ENCODE data around the gene P4HB.

The P4HB gene

GRCh38 chr17:81867991-81868673 is 7.8 kb upstream of the P4HB start:
- TF ChIP-seq CTCF (IDR thresholded peaks at IDR 0.05; ENCODE audit: low read depth, low read length): no peak
- DNase-seq (ENCODE audit: low read depth in 2 of 2): no peak
- no peak overlapping the region for H3K4me3 ChIP-seq (replicated peaks in 1 of 2; ENCODE audit: low read depth in 2 of 2, low read length in 2 of 2)

GRCh38 chr17:81867170-81867990 is 7.0 kb upstream of the P4HB start:
- no peak overlapping the region for H3K4me3 ChIP-seq (replicated peaks in 1 of 2; ENCODE audit: low read depth in 2 of 2, low read length in 2 of 2)
- TF ChIP-seq CTCF (IDR thresholded peaks at IDR 0.05; ENCODE audit: low read depth, low read length): no peak
- peak; percentile 62 to 79 for DNase-seq (ENCODE audit: low read depth in 2 of 2)

- DNase-seq (ENCODE audit: low read depth in 2 of 2): peak; percentile 39 to 43
- no peak for TF ChIP-seq CTCF (IDR thresholded peaks at IDR 0.05; ENCODE audit: low read depth, low read length)
- H3K4me3 ChIP-seq (replicated peaks in 1 of 2; ENCODE audit: low read depth in 2 of 2, low read length in 2 of 2): no peak overlapping the region
Measured at GRCh38 chr17:81866440-81867169, 6.3 kb upstream of the P4HB start.

GRCh38 chr17:81865733-81866439 is 5.6 kb upstream of the P4HB start:
- no peak for TF ChIP-seq CTCF (IDR thresholded peaks at IDR 0.05; ENCODE audit: low read depth, low read length)
- DNase-seq (ENCODE audit: low read depth in 2 of 2): peak; percentile 46 to 52
- no peak overlapping the region for H3K4me3 ChIP-seq (replicated peaks in 1 of 2; ENCODE audit: low read depth in 2 of 2, low read length in 2 of 2)

- DNase-seq (ENCODE audit: low read depth in 2 of 2): no peak
- TF ChIP-seq CTCF (IDR thresholded peaks at IDR 0.05; ENCODE audit: low read depth, low read length): no peak
- H3K4me3 ChIP-seq (replicated peaks in 1 of 2; ENCODE audit: low read depth in 2 of 2, low read length in 2 of 2): no peak overlapping the region
Measured at GRCh38 chr17:81865358-81865732, 5.0 kb upstream of the P4HB start.
